HL-60 (cell line): ENCODE data around the gene PCSK5.

Source experiments
- DNase-seq, 2 experiments: peaks; one replicate each; pipeline ENCODE4 v3.0.0-alpha.2; 2010 to 2020; ENCODE audit warnings: low read depth in 1 of 2, low spot score in 1 of 2
- H3K27ac ChIP-seq: fragments of 250-450 bp; sonication (Bioruptor Pico); replicated peaks from 2 replicates; pipeline ENCODE4 v1.5.1; 2020; ENCODE audit warnings: mild to moderate bottlenecking, moderate library complexity
- H3K27me3 ChIP-seq: fragments of 250-450 bp; sonication (Bioruptor Pico); 2 replicates; pipeline ENCODE4 v1.5.1; 2021; ENCODE audit warnings: mild to moderate bottlenecking, moderate library complexity; ENCODE audit not compliant: insufficient read depth, poor library complexity, severe bottlenecking
- H3K4me3 ChIP-seq: replicated peaks from 2 replicates; pipeline ENCODE4 v1.5.1; 2011; ENCODE audit warnings: mild to moderate bottlenecking, control low read depth, low read length; ENCODE audit not compliant: insufficient read depth
- CTCF ChIP-seq: IDR thresholded peaks from one replicate; pipeline ENCODE4 v1.5.1; 2011; ENCODE audit warnings: low read length, control low read depth, inconsistent platforms; ENCODE audit not compliant: insufficient read depth
- GABPA ChIP-seq: IDR thresholded peaks from 2 replicates; pipeline ENCODE4 v1.6.1; 2012; ENCODE audit warnings: low read depth
- POLR2AphosphoS5 ChIP-seq: IDR thresholded peaks from 2 replicates; pipeline ENCODE4 v1.6.1; 2012; ENCODE audit warnings: low read depth
- REST ChIP-seq: IDR thresholded peaks from 2 replicates; pipeline ENCODE4 v1.6.1; 2012; ENCODE audit warnings: low read depth; ENCODE audit not compliant: insufficient replicate concordance
- SPI1 ChIP-seq: IDR thresholded peaks from 2 replicates; pipeline ENCODE4 v1.6.1; 2012; ENCODE audit warnings: low read depth, mild to moderate bottlenecking, borderline replicate concordance

The PCSK5 gene

GRCh38 chr9:76351006-76351405 lies 460.5 kb downstream of the PCSK5 start:
- Histone ChIP-seq H3K27ac (no peak overlapping the region), H3K27me3 (no peaks in the 10 kb centered on the region), H3K4me3 (no peak overlapping the region)
- DNase-seq, result no peak
- no peak for TF ChIP-seq SPI1
- TF ChIP-seq GABPA, result no peak
- no peak for TF ChIP-seq POLR2AphosphoS5
- TF ChIP-seq REST, result no peak
- TF ChIP-seq CTCF, result no peak

- DNase-seq, result peak in 1 of 2 experiments; percentile 28
- Histone ChIP-seq H3K27ac (no peak overlapping the region), H3K4me3 (no peak overlapping the region), H3K27me3 (no peaks in the 10 kb centered on the region)
- TF ChIP-seq GABPA (no peak), POLR2AphosphoS5 (no peak), SPI1 (peak; percentile 75; the same call in 1 of the 2 replicates), REST (no peak), CTCF (no peak)
Observed at GRCh38 chr9:76352026-76352620, 461.6 kb downstream of the PCSK5 start.

GRCh38 chr9:76353280-76353679 lies 462.8 kb downstream of the PCSK5 start:
- H3K4me3 ChIP-seq, result no peak overlapping the region
- TF ChIP-seq POLR2AphosphoS5, result peak; percentile 40; the same call in 1 of the 2 replicates
- TF ChIP-seq SPI1, result no peak
- DNase-seq, result peak in 1 of 2 experiments; percentile 11
- no peaks in the 10 kb centered on the region for H3K27me3 ChIP-seq
- H3K27ac ChIP-seq, result no peak overlapping the region

GRCh38 chr9:76354221-76354620 lies 463.7 kb downstream of the PCSK5 start:
- TF ChIP-seq REST (no peak), CTCF (no peak), GABPA (no peak), POLR2AphosphoS5 (no peak), SPI1 (no peak)
- Histone ChIP-seq H3K27ac (no peak overlapping the region), H3K4me3 (no peak overlapping the region), H3K27me3 (no peaks in the 10 kb centered on the region)
- no peak for DNase-seq
